Upper lobe of left lung (tissue), 4 donors: Measurements from ENCODE around the gene TTC34.
"Not testable (repeated sequence)": the region's sequence is repeated elsewhere in the genome, so short reads cannot be mapped to it uniquely, and the experiment has no call there.

Experiments
- POLR2A ChIP-seq, 4 donors: fragments of 450-650 bp; IDR thresholded peaks; one replicate each; pipeline ENCODE4 v1.5.1; 2016 to 2017; ENCODE audit warnings: antibody characterized with exemption in 4 of 4, mild to moderate bottlenecking in 2 of 4
- POLR2AphosphoS5 ChIP-seq, 2 donors: sonication (generic); formaldehyde crosslinking; IDR thresholded peaks; one replicate each; pipeline ENCODE4 v1.5.1; 2017; ENCODE audit warnings: antibody characterized with exemption in 2 of 2
- TF ChIP-seq, protein P1 (sequence below), 6 experiments: fragments of 450-650 bp in 4 of 6; fragments of 200-600 bp in 2 of 6; sonication (generic) in 2 of 6; IDR thresholded peaks; one replicate each; pipeline ENCODE4 v1.5.1; 2016 to 2019; ENCODE audit warnings: antibody characterized with exemption in 6 of 6

DNA sequence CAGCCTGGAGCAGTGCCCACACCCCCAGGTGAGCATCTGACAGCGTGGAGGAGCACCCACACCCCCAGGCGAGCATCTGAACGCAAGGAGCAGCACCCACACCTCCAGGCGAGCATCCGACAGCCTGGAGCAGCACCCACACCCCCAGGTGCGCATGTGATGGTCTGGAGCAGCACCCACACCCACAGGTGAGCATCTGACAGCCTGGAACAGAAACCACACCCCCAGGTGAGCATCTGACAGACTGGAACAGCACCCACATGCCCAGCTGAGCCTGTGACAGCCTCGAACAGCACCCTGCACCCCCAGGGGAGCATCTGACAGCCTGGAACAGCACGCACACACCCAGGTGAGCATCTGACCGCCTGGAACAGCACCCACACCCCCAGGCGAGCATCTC is 46.9 kb downstream of the TTC34 start:
- not testable (repeated sequence) for TF ChIP-seq POLR2AphosphoS5, POLR2A (IDR thresholded peaks at IDR 0.05)
- TF ChIP-seq, protein P1, sequence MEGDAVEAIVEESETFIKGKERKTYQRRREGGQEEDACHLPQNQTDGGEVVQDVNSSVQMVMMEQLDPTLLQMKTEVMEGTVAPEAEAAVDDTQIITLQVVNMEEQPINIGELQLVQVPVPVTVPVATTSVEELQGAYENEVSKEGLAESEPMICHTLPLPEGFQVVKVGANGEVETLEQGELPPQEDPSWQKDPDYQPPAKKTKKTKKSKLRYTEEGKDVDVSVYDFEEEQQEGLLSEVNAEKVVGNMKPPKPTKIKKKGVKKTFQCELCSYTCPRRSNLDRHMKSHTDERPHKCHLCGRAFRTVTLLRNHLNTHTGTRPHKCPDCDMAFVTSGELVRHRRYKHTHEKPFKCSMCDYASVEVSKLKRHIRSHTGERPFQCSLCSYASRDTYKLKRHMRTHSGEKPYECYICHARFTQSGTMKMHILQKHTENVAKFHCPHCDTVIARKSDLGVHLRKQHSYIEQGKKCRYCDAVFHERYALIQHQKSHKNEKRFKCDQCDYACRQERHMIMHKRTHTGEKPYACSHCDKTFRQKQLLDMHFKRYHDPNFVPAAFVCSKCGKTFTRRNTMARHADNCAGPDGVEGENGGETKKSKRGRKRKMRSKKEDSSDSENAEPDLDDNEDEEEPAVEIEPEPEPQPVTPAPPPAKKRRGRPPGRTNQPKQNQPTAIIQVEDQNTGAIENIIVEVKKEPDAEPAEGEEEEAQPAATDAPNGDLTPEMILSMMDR (IDR thresholded peaks at IDR 0.05) = not testable (repeated sequence)
